Measurements from ENCODE around the gene ATP6V0D1.
A peak's percentile ranks its signal among the peaks of the same experiment; 100 is the strongest.

Gene ATP6V0D1

DNA sequence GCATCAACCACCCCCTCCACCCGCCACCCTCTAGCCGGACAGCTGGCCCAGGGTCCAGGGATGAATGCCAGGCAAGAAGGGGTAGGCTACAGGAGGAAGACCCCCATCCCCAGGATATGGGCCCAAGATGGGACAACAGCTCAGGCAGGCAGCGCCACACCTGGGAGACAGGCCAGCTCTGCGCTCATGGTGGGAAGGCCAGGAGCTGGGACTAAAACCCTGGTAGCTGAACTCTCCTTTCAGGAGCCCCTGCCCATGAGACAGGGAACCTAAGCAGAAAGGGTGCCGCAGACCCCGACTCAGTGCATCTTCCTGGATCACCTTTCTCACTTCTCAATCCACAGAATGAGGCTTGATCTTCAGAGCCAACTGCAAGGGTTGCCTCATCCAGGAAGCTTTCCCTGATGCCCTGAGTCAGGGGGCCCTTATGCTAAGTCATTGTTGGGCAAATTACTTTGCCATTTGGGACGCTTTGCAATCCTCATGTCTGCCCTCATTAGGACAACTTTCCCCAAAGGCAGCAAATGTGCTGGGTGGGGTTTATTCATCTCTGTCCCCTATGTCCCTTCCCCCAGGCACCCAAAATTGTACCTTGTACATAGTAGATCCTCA lies 73.7 kb downstream of the ATP6V0D1 start:
- DNase-seq (ENCODE audit: low spot score): no peak

DNA sequence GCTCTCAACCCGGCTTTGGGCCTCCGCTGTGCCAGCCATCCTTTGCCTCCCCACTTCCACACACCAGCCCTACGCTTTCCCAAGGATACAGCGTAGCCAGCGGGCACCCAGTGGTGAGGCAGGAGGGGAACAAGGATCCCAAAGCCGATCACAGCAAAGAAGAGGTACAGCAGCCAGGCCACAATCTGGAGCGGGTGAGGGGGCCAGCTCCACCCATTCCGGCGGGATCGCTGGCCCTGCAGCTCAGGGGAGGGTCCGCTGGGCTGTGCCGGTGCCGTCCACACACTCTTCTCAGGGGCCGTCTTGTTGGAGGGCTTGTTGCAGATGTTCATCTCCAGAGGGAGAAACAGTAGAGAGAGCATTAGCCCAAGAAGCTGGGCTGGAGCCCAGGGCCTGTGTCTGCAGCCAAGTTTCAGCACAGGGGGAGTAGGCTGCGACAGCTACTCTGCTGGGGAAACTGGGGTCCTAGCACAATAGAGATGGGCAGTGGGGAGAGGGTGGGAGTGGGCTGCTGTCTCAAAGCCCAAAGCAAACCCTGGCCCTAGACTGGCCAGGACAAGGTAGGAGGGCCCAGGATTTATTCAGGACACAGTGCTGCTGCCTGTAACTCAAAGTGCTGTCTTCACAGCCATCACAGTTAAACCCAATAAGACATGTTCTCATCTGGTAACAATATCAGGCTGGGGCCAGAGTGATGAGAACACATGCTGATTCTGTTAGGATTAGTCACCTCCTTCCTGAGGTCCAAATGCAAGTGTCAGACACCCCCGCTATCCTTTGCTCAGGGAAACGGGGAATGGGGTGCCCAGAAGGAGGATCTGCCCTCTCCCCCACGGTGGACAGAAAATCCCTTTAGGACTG lies 74.6 kb downstream of the ATP6V0D1 start:
- DNase-seq (ENCODE audit: low spot score): no peak

GRCh38 chr16:67405336-67405735 lies 75.6 kb downstream of the ATP6V0D1 start:
- DNase-seq (ENCODE audit: low spot score): no peak

DNA sequence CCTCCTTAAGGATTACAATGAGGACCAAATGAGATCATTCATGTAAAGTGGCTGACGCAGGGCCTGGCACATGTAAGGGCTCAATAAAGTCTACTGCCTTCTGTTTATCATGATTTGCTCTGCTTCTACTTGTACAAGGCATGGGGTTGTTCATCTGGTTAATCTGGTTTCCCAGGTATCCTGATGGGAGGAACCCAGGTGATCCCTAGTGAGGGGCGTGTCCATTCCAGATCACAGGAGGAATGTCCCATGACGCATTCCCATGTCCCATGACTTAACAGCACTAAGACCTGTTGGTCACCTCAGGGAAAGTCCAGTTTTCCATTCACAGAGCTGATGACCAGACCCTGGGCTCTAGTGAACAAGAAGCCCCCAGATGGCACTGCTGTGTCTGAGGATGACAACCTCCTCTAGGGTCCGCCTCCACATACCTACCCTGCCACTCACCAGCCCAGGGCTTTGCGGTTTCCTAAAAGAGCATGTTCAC lies 76.2 kb downstream of the ATP6V0D1 start:
- no peak for DNase-seq (ENCODE audit: low spot score)

DNA sequence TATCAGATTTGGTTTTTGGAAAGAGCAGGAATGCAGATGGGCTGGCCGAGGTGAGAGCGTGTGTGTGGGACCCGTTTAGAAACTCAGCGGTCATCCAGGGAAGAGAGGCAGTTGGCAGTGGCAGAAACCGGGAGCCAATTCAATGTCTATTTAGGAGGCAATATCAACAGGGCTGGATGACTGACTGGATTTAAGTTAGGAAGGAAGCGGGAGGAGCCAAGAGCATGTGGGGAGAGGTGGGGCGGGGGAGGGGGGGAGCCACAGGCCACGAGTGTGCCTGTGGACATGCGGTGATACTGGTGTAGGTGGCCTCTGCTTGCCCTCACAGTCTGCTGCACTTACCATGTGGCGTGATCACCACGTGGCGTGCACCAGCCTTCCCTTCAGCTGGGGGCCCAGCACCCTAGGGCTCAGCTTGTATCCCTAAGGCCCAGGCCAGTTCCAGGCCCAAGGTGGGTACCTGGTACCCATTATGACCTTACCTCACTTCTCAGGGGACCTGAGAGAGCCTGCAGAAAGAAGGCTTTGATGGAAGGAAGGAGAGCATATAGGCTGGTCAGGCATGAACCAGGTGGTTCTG lies 76.9 kb downstream of the ATP6V0D1 start:
- no peak for DNase-seq (ENCODE audit: low spot score)

GRCh38 chr16:67400901-67401300 lies 80.1 kb downstream of the ATP6V0D1 start:
- no peak for DNase-seq (ENCODE audit: low spot score)

DNA sequence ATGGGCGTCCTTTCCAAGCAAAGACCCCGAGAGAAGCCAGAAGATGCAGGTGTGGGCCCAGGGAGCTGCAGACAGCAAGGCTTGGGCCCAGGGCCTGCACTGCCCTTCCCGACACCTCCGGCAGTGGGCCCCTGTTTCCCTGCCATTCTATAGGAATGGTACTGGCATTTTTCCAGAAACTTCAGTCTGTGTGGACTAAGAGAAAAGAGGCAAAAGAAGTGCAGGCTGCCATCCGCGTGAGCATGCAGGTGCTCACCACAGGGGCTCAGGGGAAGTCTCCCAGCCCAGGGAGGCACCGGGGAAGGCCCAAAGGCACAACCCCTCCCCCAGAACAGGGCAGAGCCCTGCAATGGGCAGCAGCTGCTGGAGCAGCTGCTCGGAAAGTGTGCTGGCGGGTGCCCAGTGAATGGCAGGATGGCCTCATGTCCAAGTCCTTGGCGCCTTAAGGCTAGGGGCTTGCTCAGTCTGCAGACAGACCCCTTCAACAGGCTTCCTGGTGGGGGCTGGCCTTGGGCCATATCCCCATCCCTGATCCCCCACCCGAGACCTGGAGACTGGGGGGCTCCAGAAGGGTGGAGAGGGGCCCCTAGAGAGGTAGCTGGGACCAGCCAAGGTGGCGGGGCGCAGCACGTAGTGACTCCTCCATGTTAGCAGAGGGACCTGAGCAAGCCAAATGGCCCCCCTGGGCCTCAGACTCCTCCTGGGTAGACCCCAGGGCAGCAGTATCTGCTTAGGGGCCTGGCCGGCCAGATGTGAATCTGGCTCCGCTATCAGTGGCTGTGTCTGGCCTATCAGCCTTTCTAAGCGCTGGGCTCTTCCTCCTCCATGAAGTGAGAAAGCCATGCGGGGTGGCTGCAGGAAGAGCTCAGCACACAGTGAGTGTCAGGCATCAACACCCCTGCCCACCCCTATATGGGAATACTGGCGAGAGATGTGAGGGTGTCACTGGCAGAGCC lies 80.9 kb downstream of the ATP6V0D1 start:
- DNase-seq (ENCODE audit: low spot score): no peak

- peak; percentile 89 for DNase-seq (ENCODE audit: low spot score)
Observed at GRCh38 chr16:67399218-67399733, 81.7 kb downstream of the ATP6V0D1 start.

GRCh38 chr16:67398546-67399217 lies 82.3 kb downstream of the ATP6V0D1 start:
- DNase-seq (ENCODE audit: low spot score): no peak

DNA sequence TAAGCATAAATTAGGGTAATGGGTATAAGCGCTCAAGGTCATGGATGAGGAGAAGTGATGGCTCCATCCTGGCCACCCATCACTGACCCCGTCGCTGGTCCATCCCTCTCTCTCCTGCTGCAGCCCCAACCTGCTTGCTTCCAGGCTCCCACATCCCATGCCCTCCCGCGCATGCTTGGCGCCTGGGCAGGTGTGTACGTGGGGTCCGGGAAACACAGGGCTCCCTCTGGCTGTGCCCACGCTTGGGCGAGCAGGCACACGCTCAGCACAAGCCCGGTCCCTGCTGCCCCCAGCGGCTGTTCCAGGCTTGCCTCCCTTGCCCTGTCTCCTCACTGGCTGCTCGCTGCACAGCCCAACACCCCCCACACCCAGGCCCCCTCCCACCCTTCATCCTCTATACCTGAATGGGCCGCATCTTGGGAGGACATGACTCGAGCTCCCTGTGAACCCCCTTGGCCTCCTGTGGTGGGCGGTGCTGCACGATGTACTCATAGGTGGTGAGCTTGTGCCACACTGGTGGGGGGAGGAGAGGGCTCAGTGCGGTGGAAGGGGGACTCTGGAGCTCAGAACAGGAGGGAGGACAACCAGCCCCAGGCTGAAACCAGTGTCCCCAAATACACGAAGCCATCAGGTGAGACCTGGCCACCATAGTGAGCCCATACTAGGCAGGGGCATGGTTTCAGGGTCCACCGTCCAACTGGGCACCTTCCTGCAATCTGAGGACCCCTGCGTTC lies 83.0 kb downstream of the ATP6V0D1 start:
- no peak for DNase-seq (ENCODE audit: low spot score)

DNA sequence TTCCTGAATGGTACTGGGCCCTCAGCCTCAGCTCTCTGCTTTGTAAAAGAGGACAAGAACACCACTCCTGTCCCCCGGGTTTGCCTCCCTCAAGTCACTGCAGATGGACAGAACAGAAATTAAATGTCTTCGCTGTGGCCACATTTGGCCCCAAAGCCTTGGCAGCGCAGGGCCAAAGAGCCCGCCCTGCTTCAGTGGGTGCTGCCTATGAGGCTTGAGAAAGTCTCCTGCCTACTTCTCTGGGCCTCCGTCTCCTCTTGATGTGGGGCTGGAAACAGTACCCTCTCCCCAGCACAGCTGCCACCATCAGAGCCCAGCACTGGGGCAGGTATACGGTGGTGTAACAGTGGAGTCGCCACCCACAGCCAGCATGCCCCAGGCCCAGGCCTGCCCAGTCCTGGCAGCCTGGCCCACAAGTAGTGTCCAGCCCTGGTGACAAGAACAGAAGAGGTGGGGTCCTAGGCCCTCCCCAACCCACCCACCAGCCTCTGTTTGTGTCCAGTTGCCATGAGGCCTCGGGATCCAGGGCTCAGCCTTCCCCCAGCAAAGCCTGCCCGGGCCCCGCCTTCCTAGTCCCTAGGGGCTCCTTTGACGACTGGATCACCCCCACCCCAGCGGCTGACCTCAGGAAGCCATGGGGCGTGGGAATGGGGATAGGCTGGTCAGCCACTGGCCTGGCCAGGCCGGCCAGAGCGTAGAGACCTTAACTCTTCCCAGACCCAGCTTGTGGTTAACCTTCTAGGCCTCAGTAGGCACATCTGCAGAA lies 83.7 kb downstream of the ATP6V0D1 start:
- DNase-seq (ENCODE audit: low spot score): no peak

- peak; percentile 54 for DNase-seq (ENCODE audit: low spot score)
Observed at GRCh38 chr16:67396159-67397035, 84.6 kb downstream of the ATP6V0D1 start.

GRCh38 chr16:67395458-67396158 lies 85.3 kb downstream of the ATP6V0D1 start:
- DNase-seq (ENCODE audit: low spot score): no peak

DNA sequence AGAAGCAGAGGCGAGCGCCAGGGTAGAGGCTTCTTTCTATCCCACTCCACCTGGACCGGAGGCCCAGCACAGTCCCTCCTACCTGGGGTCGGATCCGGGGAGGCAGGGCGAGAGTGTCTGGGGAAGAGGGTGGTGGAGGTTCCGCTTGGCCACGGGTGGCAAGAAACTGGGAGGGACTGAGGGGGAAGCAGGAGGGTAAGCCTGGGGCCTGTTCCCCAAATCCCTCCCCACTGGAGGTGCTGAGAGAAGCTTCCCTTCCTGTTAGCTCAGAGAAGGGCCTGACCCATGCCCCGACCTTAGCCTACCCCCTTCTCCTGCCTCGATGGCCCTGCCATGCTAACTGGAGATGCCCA lies 85.9 kb downstream of the ATP6V0D1 start:
- DNase-seq (ENCODE audit: low spot score): no peak

- DNase-seq (ENCODE audit: low spot score): no peak
Observed at GRCh38 chr16:67394155-67395104, 86.5 kb downstream of the ATP6V0D1 start.

GRCh38 chr16:67393788-67394154 lies 87.2 kb downstream of the ATP6V0D1 start:
- DNase-seq (ENCODE audit: low spot score): no peak

Data from HuH-7 (cell line).